Measurements from ENCODE around the gene CSHL1. TPM values are rescaled to one million over a fixed set of nuclear protein-coding genes. Genes with fewer than 3 reads are reported as not detected.

Gene CSHL1
- total RNA-seq (2014; rRNA removed; shearing (Covaris generic)), result not detected in 2 replicates

- Histone ChIP-seq H3K4me3 (ENCODE audit: insufficient read depth, low read depth, low read length) (peak within 1 kb of the TSS; percentile 8; the same call in 1 of the 2 replicates), H3K27me3 (ENCODE audit: control insufficient read depth, insufficient read depth, low read length) (peaks cover 4% of the 10 kb centered on the region; the same call in 1 of the 2 replicates), H3K36me3 (replicated peaks; ENCODE audit: control insufficient read depth, insufficient read depth, low read length) (no peaks in the 10 kb centered on the region)
- DNase-seq, result no peak
These were observed at the start of gene CSHL1 for GRCh38 chr17:63911041-63911635. Gene CSHL1, minus strand, starts transcription at chr17:63911258. Its CDS starts 62 bp downstream, at chr17:63911196.

GRCh38 chr17:63960430-63960829, 49.4 kb upstream of the CSHL1 start:
- Histone ChIP-seq H3K36me3 (replicated peaks; ENCODE audit: control insufficient read depth, insufficient read depth, low read length) (no peaks in the 10 kb centered on the region), H3K4me3 (ENCODE audit: insufficient read depth, low read depth, low read length) (peak overlapping the region; percentile 40), H3K27me3 (ENCODE audit: control insufficient read depth, insufficient read depth, low read length) (no peaks in the 10 kb centered on the region; the same call in 1 of the 2 replicates)
- DNase-seq, result peak; percentile 70

- no peaks in the 10 kb centered on the region; the same call in 1 of the 2 replicates for H3K27me3 ChIP-seq (ENCODE audit: control insufficient read depth, insufficient read depth, low read length)
- no peak for DNase-seq
- no peaks in the 10 kb centered on the region for H3K36me3 ChIP-seq (replicated peaks; ENCODE audit: control insufficient read depth, insufficient read depth, low read length)
- peak overlapping the region; percentile 9; the same call in 1 of the 2 replicates for H3K4me3 ChIP-seq (ENCODE audit: insufficient read depth, low read depth, low read length)
These were observed 48.9 kb upstream of the CSHL1 start for GRCh38 chr17:63960006-63960405.

- Histone ChIP-seq H3K36me3 (replicated peaks; ENCODE audit: control insufficient read depth, insufficient read depth, low read length) (no peaks in the 10 kb centered on the region), H3K4me3 (ENCODE audit: insufficient read depth, low read depth, low read length) (no peak overlapping the region), H3K27me3 (ENCODE audit: control insufficient read depth, insufficient read depth, low read length) (no peaks in the 10 kb centered on the region; the same call in 1 of the 2 replicates)
- no peak for DNase-seq
These were observed 45.4 kb upstream of the CSHL1 start for GRCh38 chr17:63956296-63956920.

GRCh38 chr17:63955791-63956190, 44.7 kb upstream of the CSHL1 start:
- H3K36me3 ChIP-seq (replicated peaks; ENCODE audit: control insufficient read depth, insufficient read depth, low read length), result no peaks in the 10 kb centered on the region

GRCh38 chr17:63955232-63955631, 44.2 kb upstream of the CSHL1 start:
- Histone ChIP-seq H3K4me3 (ENCODE audit: insufficient read depth, low read depth, low read length) (no peak overlapping the region), H3K36me3 (replicated peaks; ENCODE audit: control insufficient read depth, insufficient read depth, low read length) (no peaks in the 10 kb centered on the region), H3K27me3 (ENCODE audit: control insufficient read depth, insufficient read depth, low read length) (no peaks in the 10 kb centered on the region)
- DNase-seq, result no peak

More at GRCh38 chr17:63955791-63956190, 44.7 kb upstream of the CSHL1 start:
- Histone ChIP-seq H3K4me3 (ENCODE audit: insufficient read depth, low read depth, low read length) (no peak overlapping the region), H3K27me3 (ENCODE audit: control insufficient read depth, insufficient read depth, low read length) (no peaks in the 10 kb centered on the region; the same call in 1 of the 2 replicates)
- no peak for DNase-seq

- Histone ChIP-seq H3K36me3 (replicated peaks; ENCODE audit: control insufficient read depth, insufficient read depth, low read length) (no peaks in the 10 kb centered on the region), H3K4me3 (ENCODE audit: insufficient read depth, low read depth, low read length) (no peak overlapping the region), H3K27me3 (ENCODE audit: control insufficient read depth, insufficient read depth, low read length) (no peaks in the 10 kb centered on the region)
- no peak for DNase-seq
These were observed 43.5 kb upstream of the CSHL1 start for GRCh38 chr17:63954402-63955063.

- Histone ChIP-seq H3K27me3 (ENCODE audit: control insufficient read depth, insufficient read depth, low read length) (no peaks in the 10 kb centered on the region), H3K36me3 (replicated peaks; ENCODE audit: control insufficient read depth, insufficient read depth, low read length) (no peaks in the 10 kb centered on the region), H3K4me3 (ENCODE audit: insufficient read depth, low read depth, low read length) (no peak overlapping the region)
- DNase-seq, result peak; percentile 92
These were observed 40.2 kb upstream of the CSHL1 start for GRCh38 chr17:63950940-63951907.

- Histone ChIP-seq H3K4me3 (ENCODE audit: insufficient read depth, low read depth, low read length) (no peak overlapping the region), H3K27me3 (ENCODE audit: control insufficient read depth, insufficient read depth, low read length) (no peaks in the 10 kb centered on the region), H3K36me3 (replicated peaks; ENCODE audit: control insufficient read depth, insufficient read depth, low read length) (no peaks in the 10 kb centered on the region)
- no peak for DNase-seq
These were observed 38.7 kb upstream of the CSHL1 start for GRCh38 chr17:63949576-63950250.

GRCh38 chr17:63948521-63948920, 37.5 kb upstream of the CSHL1 start:
- Histone ChIP-seq H3K27me3 (ENCODE audit: control insufficient read depth, insufficient read depth, low read length) (no peaks in the 10 kb centered on the region), H3K4me3 (ENCODE audit: insufficient read depth, low read depth, low read length) (no peak overlapping the region), H3K36me3 (replicated peaks; ENCODE audit: control insufficient read depth, insufficient read depth, low read length) (no peaks in the 10 kb centered on the region)
- DNase-seq, result no peak

- H3K4me3 ChIP-seq (ENCODE audit: insufficient read depth, low read depth, low read length), result no peak overlapping the region
- DNase-seq, result no peak
- H3K27me3 ChIP-seq (ENCODE audit: control insufficient read depth, insufficient read depth, low read length), result no peaks in the 10 kb centered on the region
- H3K36me3 ChIP-seq (replicated peaks; ENCODE audit: control insufficient read depth, insufficient read depth, low read length), result no peaks in the 10 kb centered on the region
These were observed 36.8 kb upstream of the CSHL1 start for GRCh38 chr17:63947711-63948330.

GRCh38 chr17:63946440-63947363, 35.6 kb upstream of the CSHL1 start:
- no peaks in the 10 kb centered on the region for H3K27me3 ChIP-seq (ENCODE audit: control insufficient read depth, insufficient read depth, low read length)
- no peak overlapping the region for H3K4me3 ChIP-seq (ENCODE audit: insufficient read depth, low read depth, low read length)
- peak; percentile 98 for DNase-seq
- H3K36me3 ChIP-seq (replicated peaks; ENCODE audit: control insufficient read depth, insufficient read depth, low read length), result no peaks in the 10 kb centered on the region

Measured in H7 (cell line).